Measurements from ENCODE around the gene RNF13. TPM values are rescaled to one million over a fixed set of nuclear protein-coding genes. Genes with fewer than 3 reads are reported as not detected.

The RNF13 gene
- total and polyA plus RNA-seq, 4 donors: 56.1 to 85.8 (median 70.8) TPM

GRCh38 chr3:149964291-149964690 is 151.3 kb downstream of the RNF13 start:
- Histone ChIP-seq H3K36me3 (ENCODE audit: control insufficient read depth in 1 of 2, insufficient read depth in 2 of 2, low read length in 1 of 2) (no peaks in the 10 kb centered on the region), H3K4me1 (ENCODE audit: control insufficient read depth in 1 of 2, insufficient read depth in 2 of 2, low read length in 2 of 2) (peaks cover 0 to 7% of the 10 kb centered on the region in 2 donors), H3K4me3 (ENCODE audit: low read length in 2 of 2) (no peak overlapping the region), H3K9me3 (ENCODE audit: control insufficient read depth, low read length) (no peaks in the 10 kb centered on the region), H3K27me3 (ENCODE audit: control insufficient read depth in 1 of 2, insufficient read depth in 2 of 2, low read length in 1 of 2) (no peaks in the 10 kb centered on the region), H3K27ac (ENCODE audit: low read depth in 1 of 2, low read length in 2 of 2) (no peak overlapping the region)
- intact Hi-C loops (cut with DNase I): loop anchor here (10.0 kb wide), 2 partner anchors 79 to 261 kb away; no protein-coding TSS in a partner anchor
- no peak for ATAC-seq (ENCODE audit: low FRiP score)
- DNase-seq: no peak

- no peak for DNase-seq
- no peak overlapping the region for H3K4me3 ChIP-seq (ENCODE audit: low read length in 2 of 2)
- intact Hi-C loops (cut with DNase I): loop anchor here (5.0 to 10.0 kb wide), 3 partner anchors 80 to 532 kb away; no protein-coding TSS in a partner anchor
- H3K36me3 ChIP-seq (ENCODE audit: control insufficient read depth in 1 of 2, insufficient read depth in 2 of 2, low read length in 1 of 2): no peaks in the 10 kb centered on the region
- H3K27me3 ChIP-seq (ENCODE audit: control insufficient read depth in 1 of 2, insufficient read depth in 2 of 2, low read length in 1 of 2): no peaks in the 10 kb centered on the region
- peaks cover 0 to 7% of the 10 kb centered on the region in 2 donors for H3K4me1 ChIP-seq (ENCODE audit: control insufficient read depth in 1 of 2, insufficient read depth in 2 of 2, low read length in 2 of 2)
- no peak overlapping the region for H3K27ac ChIP-seq (ENCODE audit: low read depth in 1 of 2, low read length in 2 of 2)
- no peaks in the 10 kb centered on the region for H3K9me3 ChIP-seq (ENCODE audit: control insufficient read depth, low read length)
- no peak for ATAC-seq (ENCODE audit: low FRiP score)
Observed at GRCh38 chr3:149965278-149965677, 152.3 kb downstream of the RNF13 start.

- intact Hi-C loops (cut with DNase I): loop anchor here (1.0 to 10.0 kb wide), 5 partner anchors 82 to 532 kb away; no protein-coding TSS in a partner anchor
- DNase-seq: no peak
- H3K4me3 ChIP-seq (ENCODE audit: low read length in 2 of 2): no peak overlapping the region
- no peak overlapping the region for H3K27ac ChIP-seq (ENCODE audit: low read depth in 1 of 2, low read length in 2 of 2)
- H3K4me1 ChIP-seq (ENCODE audit: control insufficient read depth in 1 of 2, insufficient read depth in 2 of 2, low read length in 2 of 2): peaks cover 0 to 7% of the 10 kb centered on the region in 2 donors
- H3K9me3 ChIP-seq (ENCODE audit: control insufficient read depth, low read length): no peaks in the 10 kb centered on the region
- ATAC-seq (ENCODE audit: low FRiP score): no peak
- no peaks in the 10 kb centered on the region for H3K36me3 ChIP-seq (ENCODE audit: control insufficient read depth in 1 of 2, insufficient read depth in 2 of 2, low read length in 1 of 2)
- H3K27me3 ChIP-seq (ENCODE audit: control insufficient read depth in 1 of 2, insufficient read depth in 2 of 2, low read length in 1 of 2): no peaks in the 10 kb centered on the region
- 4% methylated on average over 9 of the region's 9 CpGs for WGBS, 2 donors
Observed at GRCh38 chr3:149967086-149967685, 154.2 kb downstream of the RNF13 start.

GRCh38 chr3:149968216-149968615 is 155.2 kb downstream of the RNF13 start:
- no peak overlapping the region for H3K27ac ChIP-seq (ENCODE audit: low read depth in 1 of 2, low read length in 2 of 2)
- no peaks in the 10 kb centered on the region for H3K36me3 ChIP-seq (ENCODE audit: control insufficient read depth in 1 of 2, insufficient read depth in 2 of 2, low read length in 1 of 2)
- intact Hi-C loops (cut with DNase I): loop anchor here (2.0 to 10.0 kb wide), 4 partner anchors 83 to 529 kb away; no protein-coding TSS in a partner anchor
- ATAC-seq (ENCODE audit: low FRiP score): no peak
- peak overlapping the region; percentile 66 to 98 for H3K4me3 ChIP-seq (ENCODE audit: low read length in 2 of 2)
- no peaks in the 10 kb centered on the region for H3K27me3 ChIP-seq (ENCODE audit: control insufficient read depth in 1 of 2, insufficient read depth in 2 of 2, low read length in 1 of 2)
- no peak for DNase-seq
- H3K9me3 ChIP-seq (ENCODE audit: control insufficient read depth, low read length): no peaks in the 10 kb centered on the region
- peaks cover 0 to 7% of the 10 kb centered on the region in 2 donors for H3K4me1 ChIP-seq (ENCODE audit: control insufficient read depth in 1 of 2, insufficient read depth in 2 of 2, low read length in 2 of 2)
- WGBS, 2 donors: 18 to 22% methylated on average over 8 of the region's 8 CpGs

GRCh38 chr3:149969110-149969939 is 156.3 kb downstream of the RNF13 start:
- ATAC-seq (ENCODE audit: low FRiP score): peak; percentile 65
- peak; percentile 55 to 77 for DNase-seq
- Histone ChIP-seq H3K27me3 (ENCODE audit: control insufficient read depth in 1 of 2, insufficient read depth in 2 of 2, low read length in 1 of 2) (no peaks in the 10 kb centered on the region), H3K4me3 (ENCODE audit: low read length in 2 of 2) (peak overlapping the region; percentile 66 to 98), H3K9me3 (ENCODE audit: control insufficient read depth, low read length) (no peaks in the 10 kb centered on the region), H3K4me1 (ENCODE audit: control insufficient read depth in 1 of 2, insufficient read depth in 2 of 2, low read length in 2 of 2) (peaks cover 0 to 5% of the 10 kb centered on the region in 2 donors), H3K36me3 (ENCODE audit: control insufficient read depth in 1 of 2, insufficient read depth in 2 of 2, low read length in 1 of 2) (no peaks in the 10 kb centered on the region), H3K27ac (ENCODE audit: low read depth in 1 of 2, low read length in 2 of 2) (peak overlapping the region; percentile 32 to 82)
- 1 to 5% methylated on average over 15 of the region's 15 CpGs for WGBS, 2 donors
- intact Hi-C loops (cut with DNase I): loop anchor here (1.0 to 10.0 kb wide), 5 partner anchors 85 to 528 kb away; no protein-coding TSS in a partner anchor

GRCh38 chr3:149969940-149970715 is 157.1 kb downstream of the RNF13 start:
- peak; percentile 85 to 95 for DNase-seq

GRCh38 chr3:149970716-149971402 is 157.8 kb downstream of the RNF13 start, which contains the start of gene PFN2:
Gene PFN2 (minus strand): TSS chr3:149970895. CDS start chr3:149970856, 39 bp downstream.
- intact Hi-C loops (cut with DNase I): loop anchor here in 1 of 2 donors (5.0 kb wide), 2 partner anchors 106 to 436 kb away; partner anchors contain the start of gene TSC22D2
- H3K27ac ChIP-seq (ENCODE audit: low read depth in 1 of 2, low read length in 2 of 2): peak within 1 kb of the TSS; percentile 80 to 98
- ATAC-seq (ENCODE audit: low FRiP score) (peak; percentile 83), DNase-seq (peak; percentile 72 to 89)
- H3K4me3 ChIP-seq (ENCODE audit: low read length in 2 of 2): peak within 1 kb of the TSS; percentile 66 to 98
- H3K9me3 ChIP-seq (ENCODE audit: control insufficient read depth, low read length): no peaks in the 10 kb centered on the region
- no peaks in the 10 kb centered on the region for H3K36me3 ChIP-seq (ENCODE audit: control insufficient read depth in 1 of 2, insufficient read depth in 2 of 2, low read length in 1 of 2)
- peaks cover 0 to 2% of the 10 kb centered on the region in 2 donors for H3K4me1 ChIP-seq (ENCODE audit: control insufficient read depth in 1 of 2, insufficient read depth in 2 of 2, low read length in 2 of 2)
- no peaks in the 10 kb centered on the region for H3K27me3 ChIP-seq (ENCODE audit: control insufficient read depth in 1 of 2, insufficient read depth in 2 of 2, low read length in 1 of 2)
- WGBS, 2 donors: 0% methylated on average over 56 to 102 of the region's 102 CpGs

More at GRCh38 chr3:149969940-149970715, 157.1 kb downstream of the RNF13 start:
- H3K9me3 ChIP-seq (ENCODE audit: control insufficient read depth, low read length): no peaks in the 10 kb centered on the region
- intact Hi-C loops (cut with DNase I): loop anchor here (1.0 to 10.0 kb wide), 7 partner anchors 85 to 527 kb away; partner anchors contain the start of gene TSC22D2 (in 1 of the 2)
- H3K4me3 ChIP-seq (ENCODE audit: low read length in 2 of 2): peak overlapping the region; percentile 66 to 98
- 0 to 1% methylated on average over 70 to 73 of the region's 73 CpGs for WGBS, 2 donors
- H3K36me3 ChIP-seq (ENCODE audit: control insufficient read depth in 1 of 2, insufficient read depth in 2 of 2, low read length in 1 of 2): no peaks in the 10 kb centered on the region
- peak; percentile 87 for ATAC-seq (ENCODE audit: low FRiP score)
- H3K27ac ChIP-seq (ENCODE audit: low read depth in 1 of 2, low read length in 2 of 2): peak overlapping the region; percentile 80 to 98
- peaks cover 0 to 5% of the 10 kb centered on the region in 2 donors for H3K4me1 ChIP-seq (ENCODE audit: control insufficient read depth in 1 of 2, insufficient read depth in 2 of 2, low read length in 2 of 2)
- no peaks in the 10 kb centered on the region for H3K27me3 ChIP-seq (ENCODE audit: control insufficient read depth in 1 of 2, insufficient read depth in 2 of 2, low read length in 1 of 2)
